Osteoblast (primary cell): ENCODE data around the gene EBF4. TPM values are rescaled to one million over a fixed set of nuclear protein-coding genes. Genes with fewer than 3 reads are reported as not detected.

Experiments used
- DNase-seq: peaks from one replicate; pipeline ENCODE4 v3.0.0; 2011; ENCODE audit warnings: low spot score, mixed read lengths; ENCODE audit not compliant: insufficient read length; ENCODE audit errors: missing footprints
- H2AFZ ChIP-seq: 2 replicates; pipeline ENCODE4 v1.6.0; 2011; ENCODE audit warnings: mild to moderate bottlenecking, low read length
- H3K27ac ChIP-seq: 2 replicates; pipeline ENCODE4 v1.5.1; 2011; ENCODE audit warnings: mild to moderate bottlenecking, low read depth, low read length, moderate library complexity
- H3K27me3 ChIP-seq: 2 replicates; pipeline ENCODE4 v1.6.0; 2012; ENCODE audit warnings: mild to moderate bottlenecking, control low read depth, inconsistent platforms, low read length, moderate library complexity; ENCODE audit not compliant: insufficient read depth
- H3K36me3 ChIP-seq: 2 replicates; pipeline ENCODE4 v1.5.1; 2011; ENCODE audit warnings: mild to moderate bottlenecking, low read length, control low read depth, moderate library complexity; ENCODE audit not compliant: insufficient read depth
- H3K4me1 ChIP-seq: 2 replicates; pipeline ENCODE4 v1.5.1; 2011; ENCODE audit warnings: mild to moderate bottlenecking, low read length, control low read depth, moderate library complexity; ENCODE audit not compliant: insufficient read depth
- H3K4me2 ChIP-seq: 2 replicates; pipeline ENCODE4 v1.6.0; 2011; ENCODE audit warnings: mild to moderate bottlenecking, low read length; ENCODE audit not compliant: insufficient read depth
- H3K4me3 ChIP-seq: fragments of 200-600 bp; sonication (generic); 3 replicates; pipeline ENCODE4 v1.5.1; 2012; ENCODE audit warnings: mild to moderate bottlenecking, low read length, inconsistent platforms; ENCODE audit not compliant: insufficient read depth
- H3K79me2 ChIP-seq: 2 replicates; pipeline ENCODE4 v1.6.0; 2012; ENCODE audit warnings: mild to moderate bottlenecking, low read length, control low read depth, inconsistent platforms; ENCODE audit not compliant: insufficient read depth
- H3K9me3 ChIP-seq: 2 replicates; pipeline ENCODE4 v1.5.1; 2011; ENCODE audit warnings: low read depth, low read length, control low read depth
- H4K20me1 ChIP-seq: 2 replicates; pipeline ENCODE4 v1.6.0; 2012; ENCODE audit warnings: mild to moderate bottlenecking, low read length, control low read depth; ENCODE audit not compliant: insufficient read depth
- total RNA-seq: library from RNA; depleted of rRNA; stranded (reverse); fragments of >200 nt; gene quantifications from 2 replicates; pipeline ENCODE4 v1.2.3, GENCODE V29; 2012
- TF ChIP-seq, protein P1 (sequence below): IDR thresholded peaks from 2 replicates; pipeline ENCODE4 v1.5.1; 2011; ENCODE audit warnings: mild to moderate bottlenecking, low read depth, low read length, moderate library complexity; ENCODE audit errors: extremely low read depth

The EBF4 gene
- total RNA-seq, 1 donor = under 0.01 TPM

- no peaks in the 10 kb centered on the region for H3K4me1 ChIP-seq
- TF ChIP-seq, protein P1, sequence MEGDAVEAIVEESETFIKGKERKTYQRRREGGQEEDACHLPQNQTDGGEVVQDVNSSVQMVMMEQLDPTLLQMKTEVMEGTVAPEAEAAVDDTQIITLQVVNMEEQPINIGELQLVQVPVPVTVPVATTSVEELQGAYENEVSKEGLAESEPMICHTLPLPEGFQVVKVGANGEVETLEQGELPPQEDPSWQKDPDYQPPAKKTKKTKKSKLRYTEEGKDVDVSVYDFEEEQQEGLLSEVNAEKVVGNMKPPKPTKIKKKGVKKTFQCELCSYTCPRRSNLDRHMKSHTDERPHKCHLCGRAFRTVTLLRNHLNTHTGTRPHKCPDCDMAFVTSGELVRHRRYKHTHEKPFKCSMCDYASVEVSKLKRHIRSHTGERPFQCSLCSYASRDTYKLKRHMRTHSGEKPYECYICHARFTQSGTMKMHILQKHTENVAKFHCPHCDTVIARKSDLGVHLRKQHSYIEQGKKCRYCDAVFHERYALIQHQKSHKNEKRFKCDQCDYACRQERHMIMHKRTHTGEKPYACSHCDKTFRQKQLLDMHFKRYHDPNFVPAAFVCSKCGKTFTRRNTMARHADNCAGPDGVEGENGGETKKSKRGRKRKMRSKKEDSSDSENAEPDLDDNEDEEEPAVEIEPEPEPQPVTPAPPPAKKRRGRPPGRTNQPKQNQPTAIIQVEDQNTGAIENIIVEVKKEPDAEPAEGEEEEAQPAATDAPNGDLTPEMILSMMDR = no peak
- no peak overlapping the region for H2AFZ ChIP-seq
- peak; percentile 57 for DNase-seq
- H3K27me3 ChIP-seq = peaks cover 18% of the 10 kb centered on the region
- no peaks in the 10 kb centered on the region for H4K20me1 ChIP-seq
- no peak overlapping the region for H3K4me2 ChIP-seq
- H3K4me3 ChIP-seq = no peak overlapping the region
- H3K36me3 ChIP-seq = no peaks in the 10 kb centered on the region
- no peak overlapping the region for H3K27ac ChIP-seq
- H3K79me2 ChIP-seq = no peaks in the 10 kb centered on the region
- no peaks in the 10 kb centered on the region for H3K9me3 ChIP-seq
Observed at GRCh38 chr20:2706688-2707352, 14.2 kb downstream of the EBF4 start.

DNA sequence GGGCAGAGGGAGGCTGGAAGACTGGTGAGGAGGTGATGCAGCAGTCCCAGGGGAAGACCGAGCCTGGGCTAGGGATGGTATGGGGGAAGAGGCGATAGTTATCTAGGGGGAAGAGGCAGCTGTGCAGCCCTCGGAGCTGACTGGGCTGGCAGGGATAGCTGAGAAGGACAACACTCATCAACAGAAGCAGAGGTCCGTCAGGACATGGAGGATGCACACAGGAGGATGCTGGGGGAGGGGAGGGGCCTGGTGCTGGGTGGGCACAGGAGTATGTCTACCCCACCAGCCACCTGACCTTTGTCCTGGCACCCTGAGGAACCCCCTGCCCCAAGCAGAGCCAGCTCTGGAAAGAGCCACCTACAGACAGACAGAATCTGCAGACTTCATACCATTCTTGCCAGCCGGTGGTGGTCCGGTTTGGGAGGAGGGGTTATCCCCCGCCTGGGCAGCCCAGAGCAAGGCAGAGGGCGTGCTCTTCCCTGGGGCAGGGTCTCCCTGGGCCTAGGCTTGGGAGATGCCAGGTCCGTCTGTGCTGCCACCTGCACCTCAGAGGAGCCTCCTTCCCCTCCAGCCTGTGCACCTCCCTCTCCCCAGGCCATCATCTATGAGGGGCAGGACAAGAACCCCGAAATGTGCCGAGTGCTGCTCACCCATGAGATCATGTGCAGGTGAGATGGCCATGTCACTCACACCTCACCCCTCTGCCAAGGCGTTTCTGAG, 14.9 kb downstream of the EBF4 start:
- TF ChIP-seq, protein P1 = no peak
- no peak overlapping the region for H2AFZ ChIP-seq
- peaks cover 16% of the 10 kb centered on the region for H3K27me3 ChIP-seq
- H3K9me3 ChIP-seq = no peaks in the 10 kb centered on the region
- no peaks in the 10 kb centered on the region for H3K79me2 ChIP-seq
- H3K27ac ChIP-seq = no peak overlapping the region
- no peaks in the 10 kb centered on the region for H3K4me1 ChIP-seq
- H3K4me3 ChIP-seq = no peak overlapping the region
- DNase-seq = peak; percentile 77
- no peak overlapping the region for H3K4me2 ChIP-seq
- no peaks in the 10 kb centered on the region for H3K36me3 ChIP-seq
- H4K20me1 ChIP-seq = no peaks in the 10 kb centered on the region

DNA sequence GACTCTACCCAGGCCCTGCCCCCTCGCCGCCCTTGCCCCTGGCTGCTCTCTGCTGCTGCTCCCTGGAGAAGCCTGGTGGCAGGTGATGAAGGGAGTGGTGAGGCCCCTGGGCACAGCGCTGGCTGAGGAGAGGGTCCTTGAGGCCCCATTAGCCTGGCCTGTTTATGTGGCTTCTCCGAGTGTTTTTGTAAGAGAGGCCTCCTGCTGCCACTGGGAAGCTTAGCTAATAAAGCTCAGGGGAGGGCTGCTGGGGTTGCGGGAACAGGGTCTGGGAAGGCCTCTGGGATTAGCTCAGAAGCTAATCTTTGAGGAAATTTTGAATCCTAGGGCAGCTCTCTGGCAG, 15.5 kb downstream of the EBF4 start:
- Histone ChIP-seq H3K4me3 (no peak overlapping the region), H3K9me3 (no peaks in the 10 kb centered on the region), H3K4me2 (no peak overlapping the region)

GRCh38 chr20:2708665-2709064, 16.1 kb downstream of the EBF4 start:
- Histone ChIP-seq H3K36me3 (no peaks in the 10 kb centered on the region), H3K79me2 (no peaks in the 10 kb centered on the region), H2AFZ (no peak overlapping the region), H3K27ac (no peak overlapping the region), H3K4me2 (no peak overlapping the region), H3K4me1 (no peaks in the 10 kb centered on the region), H3K4me3 (no peak overlapping the region), H4K20me1 (no peaks in the 10 kb centered on the region), H3K27me3 (peaks cover 16% of the 10 kb centered on the region), H3K9me3 (no peaks in the 10 kb centered on the region)
- TF ChIP-seq, protein P1 = no peak
- DNase-seq = no peak

More for the DNA sequence above, 15.5 kb downstream of the EBF4 start:
- Histone ChIP-seq H2AFZ (no peak overlapping the region), H3K27me3 (peaks cover 16% of the 10 kb centered on the region), H3K4me1 (no peaks in the 10 kb centered on the region), H4K20me1 (no peaks in the 10 kb centered on the region), H3K36me3 (no peaks in the 10 kb centered on the region), H3K27ac (no peak overlapping the region), H3K79me2 (no peaks in the 10 kb centered on the region)
- TF ChIP-seq, protein P1 = no peak
- DNase-seq = no peak
